Trophoblast cell (in vitro differentiated cells and primary cell): ENCODE results near the gene AATK.

Source experiments
- DNase-seq, 2 donors: peaks; one replicate each; pipeline ENCODE4 v3.0.0-alpha.2; 2016
- H2AFZ ChIP-seq: 2 replicates; pipeline ENCODE4 v1.6.1; 2013; ENCODE audit warnings: low read length, moderate library complexity, mild to moderate bottlenecking; ENCODE audit not compliant: insufficient read depth, poor library complexity
- H2AK5ac ChIP-seq: 2 replicates; pipeline ENCODE4 v1.6.1; 2013; ENCODE audit warnings: mild to moderate bottlenecking, low read length
- H2BK120ac ChIP-seq: 2 replicates; pipeline ENCODE4 v1.6.1; 2013; ENCODE audit warnings: low read length, mild to moderate bottlenecking, moderate library complexity; ENCODE audit not compliant: insufficient read depth, poor library complexity
- H2BK12ac ChIP-seq: 2 replicates; pipeline ENCODE4 v1.6.1; 2013; ENCODE audit warnings: mild to moderate bottlenecking, low read length, moderate library complexity
- H2BK5ac ChIP-seq: 2 replicates; pipeline ENCODE4 v1.6.1; 2013; ENCODE audit warnings: low read length, low read depth, moderate library complexity, mild to moderate bottlenecking; ENCODE audit not compliant: poor library complexity
- H3K14ac ChIP-seq: 2 replicates; pipeline ENCODE4 v1.6.1; 2013; ENCODE audit warnings: mild to moderate bottlenecking, low read length
- H3K18ac ChIP-seq: 2 replicates; pipeline ENCODE4 v1.6.1; 2013; ENCODE audit warnings: mild to moderate bottlenecking, low read length
- H3K23ac ChIP-seq: 2 replicates; pipeline ENCODE4 v1.6.1; 2013; ENCODE audit warnings: low read length
- H3K27ac ChIP-seq: 2 replicates; pipeline ENCODE4 v1.5.1; 2013; ENCODE audit warnings: low read depth, mild to moderate bottlenecking, inconsistent platforms, low read length, moderate library complexity
- H3K27me3 ChIP-seq: 2 replicates; pipeline ENCODE4 v1.6.1; 2013; ENCODE audit warnings: inconsistent platforms, mild to moderate bottlenecking, low read length, moderate library complexity; ENCODE audit not compliant: insufficient read depth
- H3K36me3 ChIP-seq, 2 experiments: 1 replicate in 1 of 2; 2 replicates in 1 of 2; pipeline ENCODE4 v1.6.1; 2013; ENCODE audit warnings: low read length in 2 of 2, mild to moderate bottlenecking in 2 of 2, moderate library complexity in 1 of 2; ENCODE audit not compliant: insufficient read depth in 2 of 2, control insufficient read depth in 1 of 2
- H3K4ac ChIP-seq: 2 replicates; pipeline ENCODE4 v1.6.1; 2013; ENCODE audit warnings: low read depth, mild to moderate bottlenecking, low read length, moderate library complexity
- H3K4me1 ChIP-seq, 2 experiments: 1 replicate in 1 of 2; 2 replicates in 1 of 2; pipeline ENCODE4 v1.6.1; 2013; ENCODE audit warnings: low read length in 2 of 2, mild to moderate bottlenecking in 2 of 2, moderate library complexity in 1 of 2; ENCODE audit not compliant: insufficient read depth in 2 of 2, control insufficient read depth in 1 of 2
- H3K4me2 ChIP-seq: 2 replicates; pipeline ENCODE4 v1.6.1; 2013; ENCODE audit warnings: inconsistent platforms, mild to moderate bottlenecking, low read length, moderate library complexity
- H3K4me3 ChIP-seq: 2 replicates; pipeline ENCODE4 v1.5.1; 2013; ENCODE audit warnings: mild to moderate bottlenecking, low read depth, low read length, inconsistent platforms
- H3K79me1 ChIP-seq: one replicate; pipeline ENCODE4 v1.6.1; 2013; ENCODE audit warnings: low read length
- H3K79me2 ChIP-seq: 2 replicates; pipeline ENCODE4 v1.6.1; 2013; ENCODE audit warnings: low read length, mild to moderate bottlenecking; ENCODE audit not compliant: control insufficient read depth, insufficient read depth, poor library complexity
- H3K9ac ChIP-seq: 2 replicates; pipeline ENCODE4 v1.6.1; 2013; ENCODE audit warnings: mild to moderate bottlenecking, low read length
- H3K9me3 ChIP-seq: 2 replicates; pipeline ENCODE4 v1.6.1; 2013; ENCODE audit warnings: low read depth, mild to moderate bottlenecking, control low read depth, inconsistent platforms, low read length; ENCODE audit not compliant: insufficient read depth
- H4K12ac ChIP-seq: 2 replicates; pipeline ENCODE4 v1.6.1; 2013; ENCODE audit warnings: low read depth, mild to moderate bottlenecking, low read length, moderate library complexity
- H4K8ac ChIP-seq: 2 replicates; pipeline ENCODE4 v1.6.1; 2013; ENCODE audit warnings: low read depth, mild to moderate bottlenecking, low read length, moderate library complexity
- H4K91ac ChIP-seq: one replicate; pipeline ENCODE4 v1.6.1; 2013; ENCODE audit warnings: low read depth, mild to moderate bottlenecking, low read length, moderate library complexity
- WGBS: extraction: QIAGEN DNeasy Blood & Tissue Kit; methylation state at CpG from one replicate; pipeline ENCODE4 v1.1.7; 2013; ENCODE audit warnings: missing lambda C conversion rate; ENCODE audit not compliant: insufficient read length, insufficient coverage; ENCODE audit errors: extremely low coverage; 5-methylcytosine and 5-hydroxymethylcytosine counted together

The AATK gene

DNA sequence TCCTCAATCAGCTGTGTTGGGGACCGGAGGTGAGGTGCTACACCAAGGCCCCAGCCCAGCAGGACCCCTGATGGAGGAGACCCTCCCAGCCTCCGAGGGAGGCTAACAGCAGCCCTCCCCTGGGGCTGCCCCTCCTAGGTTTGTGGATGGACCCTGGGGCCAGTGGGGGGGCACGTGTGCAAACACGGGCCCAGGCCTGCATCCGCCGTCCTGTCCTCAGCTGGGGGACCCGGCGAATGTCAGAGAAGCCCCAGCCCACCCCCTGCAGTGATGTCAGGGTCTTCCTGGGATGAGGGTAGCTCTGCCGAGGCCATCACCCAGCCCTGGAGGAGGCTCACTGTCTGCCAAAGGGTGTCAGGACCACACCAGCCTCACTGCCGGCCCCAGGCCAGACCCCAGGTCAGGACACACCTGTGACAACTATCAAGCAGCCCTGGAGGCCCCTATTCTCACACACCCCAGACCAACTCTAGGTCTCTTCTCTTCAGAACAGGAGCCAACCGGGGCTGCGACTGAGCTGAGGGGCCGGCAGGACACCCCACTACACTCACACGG, 30.0 kb upstream of the AATK start:
- H4K12ac ChIP-seq = no peak overlapping the region
- H3K14ac ChIP-seq = no peak overlapping the region
- no peak overlapping the region for H4K91ac ChIP-seq
- H3K79me2 ChIP-seq = no peaks in the 10 kb centered on the region
- H3K27ac ChIP-seq = no peak overlapping the region
- no peak overlapping the region for H2BK5ac ChIP-seq
- H3K9ac ChIP-seq = no peak overlapping the region
- H3K4me2 ChIP-seq = no peak overlapping the region
- DNase-seq = no peak
- no peak overlapping the region for H2BK12ac ChIP-seq
- H2BK120ac ChIP-seq = no peak overlapping the region
- no peaks in the 10 kb centered on the region for H3K79me1 ChIP-seq
- H3K27me3 ChIP-seq = no peaks in the 10 kb centered on the region
- H3K9me3 ChIP-seq = peaks cover 4% of the 10 kb centered on the region
- no CpG with 5 or more reads among the region's 14 CpGs for WGBS
- H3K36me3 ChIP-seq = peaks cover 26 to 33% of the 10 kb centered on the region in 2 experiments
- no peak overlapping the region for H2AK5ac ChIP-seq
- no peak overlapping the region for H3K4me3 ChIP-seq
- H2AFZ ChIP-seq = no peak overlapping the region
- H4K8ac ChIP-seq = no peak overlapping the region
- no peak overlapping the region for H3K18ac ChIP-seq
- H3K4me1 ChIP-seq = peaks cover 4 to 9% of the 10 kb centered on the region in 2 experiments
- H3K4ac ChIP-seq = no peak overlapping the region
- H3K23ac ChIP-seq = no peak overlapping the region

DNA sequence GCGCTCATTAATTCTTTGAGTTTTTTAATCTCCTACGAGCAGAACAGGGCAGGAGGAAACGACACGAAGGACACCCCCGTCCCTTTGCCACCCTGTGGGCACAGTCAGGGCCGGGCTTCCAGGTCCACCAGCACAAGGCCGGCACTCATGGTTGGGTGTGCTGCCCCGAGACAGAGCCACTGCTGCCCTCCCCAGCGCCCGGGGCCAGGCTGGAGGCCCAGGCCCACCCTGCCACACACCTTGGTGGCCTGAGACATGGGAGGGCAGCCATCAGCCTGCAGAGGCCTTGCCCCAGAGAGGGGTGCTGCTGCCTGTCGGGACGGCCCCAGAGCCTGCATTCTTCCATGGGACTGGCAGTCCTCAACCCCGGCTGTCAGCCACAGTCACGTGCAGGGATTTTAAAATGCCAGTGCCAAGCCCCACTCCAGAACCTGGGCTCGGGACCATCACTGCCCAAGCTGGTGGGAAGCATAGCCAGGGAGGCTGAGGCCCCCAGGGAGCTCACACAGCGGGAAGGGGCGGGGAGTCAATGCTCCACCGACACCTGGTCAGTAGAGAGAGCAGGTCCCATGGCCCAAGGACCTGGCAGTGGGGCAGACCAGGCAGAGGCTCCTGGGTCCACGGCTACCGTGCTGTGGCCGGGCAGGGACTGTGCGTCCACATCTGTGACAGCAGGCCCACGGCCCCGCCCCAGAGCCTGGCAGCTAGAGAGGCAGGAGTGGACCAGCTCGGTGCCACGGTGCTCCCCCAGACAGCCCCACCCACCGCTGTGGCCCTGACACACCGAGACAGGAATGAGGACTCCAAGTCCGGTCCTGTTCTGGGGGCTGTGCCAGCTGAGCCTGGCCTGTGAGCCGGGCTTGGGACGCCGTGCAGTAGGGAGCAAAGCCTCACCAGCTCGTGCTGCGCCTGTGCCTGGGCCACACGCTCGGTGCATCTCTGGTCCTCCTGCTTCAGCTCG, 29.2 kb upstream of the AATK start:
- DNase-seq = no peak
- peaks cover 4 to 9% of the 10 kb centered on the region in 2 experiments for H3K4me1 ChIP-seq
- no peak overlapping the region for H4K12ac ChIP-seq
- peaks cover 31 to 33% of the 10 kb centered on the region in 2 experiments for H3K36me3 ChIP-seq
- no peak overlapping the region for H3K9ac ChIP-seq
- H3K4me3 ChIP-seq = no peak overlapping the region
- no peak overlapping the region for H3K4me2 ChIP-seq
- H3K79me2 ChIP-seq = no peaks in the 10 kb centered on the region
- no CpG with 5 or more reads among the region's 37 CpGs for WGBS
- no peaks in the 10 kb centered on the region for H3K27me3 ChIP-seq
- H3K27ac ChIP-seq = no peak overlapping the region
- no peaks in the 10 kb centered on the region for H3K79me1 ChIP-seq
- peaks cover 3% of the 10 kb centered on the region for H3K9me3 ChIP-seq
- H2AK5ac ChIP-seq = no peak overlapping the region
- H2BK12ac ChIP-seq = no peak overlapping the region
- H2AFZ ChIP-seq = no peak overlapping the region
- H3K4ac ChIP-seq = no peak overlapping the region
- no peak overlapping the region for H3K14ac ChIP-seq
- H2BK5ac ChIP-seq = no peak overlapping the region
- no peak overlapping the region for H4K8ac ChIP-seq
- H2BK120ac ChIP-seq = no peak overlapping the region
- no peak overlapping the region for H3K23ac ChIP-seq
- H4K91ac ChIP-seq = no peak overlapping the region
- H3K18ac ChIP-seq = no peak overlapping the region

DNA sequence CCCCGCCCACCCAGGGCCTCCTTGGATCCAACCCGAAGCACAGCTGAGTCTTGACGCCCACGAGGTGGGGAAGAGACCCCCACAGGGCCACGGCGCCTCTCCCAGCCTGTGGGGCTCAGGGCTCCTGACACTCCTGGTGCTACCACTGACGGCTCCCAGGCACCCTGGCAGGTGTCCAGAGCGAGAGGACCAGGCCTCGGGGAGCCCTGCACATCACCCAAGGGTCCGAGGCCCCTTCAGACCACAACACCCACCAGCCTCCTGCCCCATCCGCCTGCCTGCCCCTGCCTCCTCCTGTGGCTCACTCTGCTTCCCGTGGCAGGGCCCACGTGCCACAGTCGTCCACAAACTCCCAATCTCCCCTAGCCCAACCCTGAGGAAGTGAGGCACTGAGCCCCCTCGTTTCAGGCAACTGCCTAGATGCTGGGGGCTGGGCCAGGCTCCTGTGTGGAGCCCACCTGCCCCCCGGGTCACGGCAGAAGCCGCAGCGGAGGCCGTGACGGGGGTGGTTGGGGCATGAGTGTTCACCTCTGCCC, 28.3 kb upstream of the AATK start:
- H3K79me1 ChIP-seq = no peaks in the 10 kb centered on the region
- no peak overlapping the region for H3K4me2 ChIP-seq
- no peak overlapping the region for H3K23ac ChIP-seq
- H3K27ac ChIP-seq = no peak overlapping the region
- no peak overlapping the region for H4K8ac ChIP-seq
- no peak overlapping the region for H3K4ac ChIP-seq
- no peak overlapping the region for H2AFZ ChIP-seq
- peaks cover 4 to 9% of the 10 kb centered on the region in 2 experiments for H3K4me1 ChIP-seq
- no peak overlapping the region for H2BK120ac ChIP-seq
- no peak overlapping the region for H3K4me3 ChIP-seq
- no peak for DNase-seq
- H2AK5ac ChIP-seq = no peak overlapping the region
- no peak overlapping the region for H4K91ac ChIP-seq
- WGBS = no CpG with 5 or more reads among the region's 21 CpGs
- H3K9ac ChIP-seq = no peak overlapping the region
- H3K79me2 ChIP-seq = no peaks in the 10 kb centered on the region
- H3K9me3 ChIP-seq = peaks cover 2% of the 10 kb centered on the region
- no peak overlapping the region for H3K18ac ChIP-seq
- H2BK5ac ChIP-seq = no peak overlapping the region
- no peak overlapping the region for H3K14ac ChIP-seq
- no peak overlapping the region for H2BK12ac ChIP-seq
- no peak overlapping the region for H4K12ac ChIP-seq
- H3K36me3 ChIP-seq = peaks cover 30 to 31% of the 10 kb centered on the region in 2 experiments
- H3K27me3 ChIP-seq = no peaks in the 10 kb centered on the region

DNA sequence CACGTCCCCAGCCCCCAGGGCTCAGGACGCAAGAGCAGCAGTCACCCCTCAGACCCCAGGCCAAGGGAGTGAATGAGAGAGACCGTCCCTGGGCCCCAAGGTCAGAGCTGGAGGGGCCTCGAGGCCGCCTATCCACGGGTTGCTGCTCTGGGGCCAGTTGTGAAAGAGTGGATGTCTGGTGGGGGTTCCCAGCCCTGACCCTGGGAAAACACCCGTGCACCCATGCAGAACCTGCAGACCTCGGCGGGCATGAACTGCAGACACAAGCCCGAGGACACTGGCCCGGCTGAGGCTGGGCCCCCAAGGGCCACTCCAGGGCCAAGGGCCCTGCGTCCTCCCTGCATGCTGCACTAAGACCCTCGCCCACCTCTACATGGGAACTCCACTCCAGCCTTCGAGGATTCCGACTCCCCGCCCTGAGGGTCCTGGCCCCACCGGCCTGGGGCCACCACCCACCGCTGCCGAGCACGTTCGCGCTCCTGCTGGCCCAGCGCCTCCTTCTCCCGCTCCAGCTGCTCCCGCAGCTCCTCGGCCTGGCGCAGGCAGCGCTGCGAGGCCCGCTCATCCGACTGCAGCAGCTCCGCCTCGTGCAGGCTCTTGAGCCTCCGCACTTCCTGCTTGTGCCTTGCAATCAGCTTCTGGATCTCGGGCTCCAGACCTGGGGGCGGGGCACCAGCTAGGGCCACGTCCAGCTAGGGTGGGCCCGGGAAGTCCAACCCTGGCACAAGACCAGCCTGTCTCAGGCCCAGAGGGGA, 27.6 kb upstream of the AATK start:
- Histone ChIP-seq H3K9ac (no peak overlapping the region), H2BK120ac (no peak overlapping the region), H3K9me3 (no peaks in the 10 kb centered on the region), H3K27me3 (no peaks in the 10 kb centered on the region), H3K36me3 (peaks cover 30 to 32% of the 10 kb centered on the region in 2 experiments), H2AFZ (no peak overlapping the region), H3K18ac (no peak overlapping the region), H2AK5ac (no peak overlapping the region), H3K23ac (no peak overlapping the region), H3K14ac (no peak overlapping the region), H2BK5ac (no peak overlapping the region), H3K4me1 (peaks cover 4 to 9% of the 10 kb centered on the region in 2 experiments), H3K4ac (no peak overlapping the region), H4K8ac (no peak overlapping the region), H4K12ac (no peak overlapping the region), H4K91ac (no peak overlapping the region), H3K4me2 (no peak overlapping the region), H3K79me1 (no peaks in the 10 kb centered on the region), H3K79me2 (no peaks in the 10 kb centered on the region), H2BK12ac (no peak overlapping the region), H3K27ac (no peak overlapping the region), H3K4me3 (no peak overlapping the region)
- no CpG with 5 or more reads among the region's 38 CpGs for WGBS
- peak in 1 of 2 donors; percentile 27 for DNase-seq
